Kidney epithelial cell (primary cell): ENCODE results near the gene SUMO3. TPM values are rescaled to one million over a fixed set of nuclear protein-coding genes. Genes with fewer than 3 reads are reported as not detected.

ENCODE experiments used
- DNase-seq: peaks from one replicate; pipeline ENCODE4 v3.0.0-alpha.2; 2010; ENCODE audit warnings: low read depth
- H3K27me3 ChIP-seq: 2 replicates; pipeline ENCODE4 v1.6.0; 2011; ENCODE audit warnings: low read length; ENCODE audit not compliant: control insufficient read depth, insufficient read depth
- H3K36me3 ChIP-seq: 2 replicates; pipeline ENCODE4 v1.5.1; 2011; ENCODE audit warnings: low read length; ENCODE audit not compliant: control insufficient read depth, insufficient read depth
- H3K4me3 ChIP-seq: 2 replicates; pipeline ENCODE4 v1.5.1; 2011; ENCODE audit warnings: low read depth, mild to moderate bottlenecking, control low read depth, low read length
- CTCF ChIP-seq: IDR thresholded peaks from 2 replicates; pipeline ENCODE4 v1.5.1; 2011; ENCODE audit warnings: mild to moderate bottlenecking, moderate library complexity, low read length, control low read depth, inconsistent platforms; ENCODE audit not compliant: insufficient read depth, poor library complexity, severe bottlenecking
- total RNA-seq: library from RNA; depleted of rRNA; stranded (reverse); fragments of >200 nt; gene quantifications from 2 replicates; pipeline ENCODE4 v1.2.3, GENCODE V29; 2015

Gene SUMO3
- total RNA-seq, 1 donor from 2014 or later = 61.7 TPM

GRCh38 chr21:44819283-44820243 is 1.7 kb upstream of the SUMO3 start:
- TF ChIP-seq CTCF = no peak
- H3K4me3 ChIP-seq = no peak overlapping the region
- no peak for DNase-seq
- no peaks in the 10 kb centered on the region for H3K27me3 ChIP-seq
- H3K36me3 ChIP-seq = no peaks in the 10 kb centered on the region

GRCh38 chr21:44818640-44819011 is 764 bp upstream of the SUMO3 start:
- Histone ChIP-seq H3K4me3 (peak overlapping the region; percentile 55), H3K27me3 (no peaks in the 10 kb centered on the region), H3K36me3 (no peaks in the 10 kb centered on the region)
- no peak for TF ChIP-seq CTCF
- no peak for DNase-seq

GRCh38 chr21:44817506-44817880 is 369 bp downstream of the SUMO3 start:
- peak overlapping the region; percentile 55 for H3K4me3 ChIP-seq
- DNase-seq = no peak
- no peak for TF ChIP-seq CTCF
- H3K36me3 ChIP-seq = no peaks in the 10 kb centered on the region
- no peaks in the 10 kb centered on the region for H3K27me3 ChIP-seq

- no peak for DNase-seq
- no peaks in the 10 kb centered on the region for H3K27me3 ChIP-seq
- TF ChIP-seq CTCF = no peak
- no peaks in the 10 kb centered on the region for H3K36me3 ChIP-seq
- H3K4me3 ChIP-seq = peak overlapping the region; percentile 55
Observed at GRCh38 chr21:44816761-44817505, 929 bp downstream of the SUMO3 start.

- H3K4me3 ChIP-seq = no peak overlapping the region
- no peaks in the 10 kb centered on the region for H3K36me3 ChIP-seq
- TF ChIP-seq CTCF = no peak
- H3K27me3 ChIP-seq = no peaks in the 10 kb centered on the region
- no peak for DNase-seq
Observed at GRCh38 chr21:44815852-44816628, 1.8 kb downstream of the SUMO3 start.
